HepG2 (cell line): ENCODE data around the gene SUSD4. TPM values are rescaled to one million over a fixed set of nuclear protein-coding genes. Genes with fewer than 3 reads are reported as not detected.

Experiments
- ATAC-seq: fragments of 200-7000 bp; cut with Tn5 transposase; 3 replicates; pipeline ENCODE4 v1.9.1; 2020; ENCODE audit warnings: mild to moderate bottlenecking, moderate library complexity
- BruUV-seq: library from RNA; stranded (reverse); fragments of 400-500 nt; replicated peaks from 2 replicates; lab custom pipeline; 2021; lab: Mats Ljungman, UMichigan
- CTCF ChIA-PET: fragments of 300-600 bp; formaldehyde crosslinking; extraction: SDS; loops from one replicate; lab custom pipeline; 2021; ENCODE audit warnings: low total read pairs, inconsistent platforms, low intra/inter-chr PET ratio; lab: Yijun Ruan, JAX
- POLR2A ChIA-PET: fragments of 350-600 bp; sonication (Branson Sonifier 250); formaldehyde crosslinking; loops from one replicate; lab custom pipeline; 2020; ENCODE audit warnings: antibody characterized with exemption, inconsistent platforms; lab: Yijun Ruan, JAX
- DNase-seq: peaks from one replicate; pipeline ENCODE4 v3.0.0-alpha.2; 2015; ENCODE audit warnings: low spot score
- FAIRE-seq: peaks from 3 replicates; lab custom pipeline; 2011; peaks lifted over from hg19 to GRCh38; lab: Jason Lieb, UNC
- H2AFZ ChIP-seq: one replicate; pipeline ENCODE4 v1.6.1; 2011; ENCODE audit warnings: low read length, inconsistent platforms
- H3K27ac ChIP-seq: fragments of 300-600 bp; 3 replicates; pipeline ENCODE4 v1.8.0; 2011; ENCODE audit warnings: mixed run types, mild to moderate bottlenecking, mixed read lengths, low read length, inconsistent platforms; ENCODE audit not compliant: insufficient read depth; ENCODE audit errors: extremely low read length
- H3K27me3 ChIP-seq, 2 experiments: fragments of 200-600 bp in 1 of 2; 2 replicates in 1 of 2; 3 replicates in 1 of 2; pipeline versions ENCODE4 v1.6.0 to v1.8.0; 2011; ENCODE audit warnings: low read length in 2 of 2, mild to moderate bottlenecking in 2 of 2, moderate library complexity in 2 of 2, inconsistent platforms in 1 of 2; ENCODE audit not compliant: insufficient read depth in 2 of 2, control insufficient read depth in 1 of 2
- H3K36me3 ChIP-seq, 2 experiments: fragments of 200-600 bp in 1 of 2; replicated peaks in 1 of 2; 2 replicates in 1 of 2; 3 replicates in 1 of 2; pipeline versions ENCODE4 v1.5.1 to v1.8.0; 2011; ENCODE audit warnings: low read length in 2 of 2, inconsistent platforms in 1 of 2; ENCODE audit not compliant: insufficient read depth in 2 of 2, control insufficient read depth in 1 of 2
- H3K4me1 ChIP-seq: 2 replicates; pipeline ENCODE4 v1.5.1; 2012; ENCODE audit warnings: low read length, inconsistent platforms; ENCODE audit not compliant: insufficient read depth
- H3K4me2 ChIP-seq: 2 replicates; pipeline ENCODE4 v1.6.0; 2011; ENCODE audit warnings: low read depth, low read length, inconsistent platforms
- H3K4me3 ChIP-seq, 3 experiments: fragments of 200-600 bp in 1 of 3; sonication (generic), shearing (Covaris generic) in 1 of 3; replicated peaks in 1 of 3; 2 replicates each; pipeline ENCODE4 v1.5.1; 2011 to 2016; ENCODE audit warnings: low read length in 3 of 3, inconsistent platforms in 2 of 3, low read depth in 2 of 3, mild to moderate bottlenecking in 2 of 3, control low read depth in 1 of 3, mixed read lengths in 1 of 3; ENCODE audit not compliant: insufficient read depth in 1 of 3
- H3K79me2 ChIP-seq: one replicate; pipeline ENCODE4 v1.6.1; 2011; ENCODE audit warnings: low read length, inconsistent platforms; ENCODE audit not compliant: insufficient read depth
- H3K9ac ChIP-seq: 2 replicates; pipeline ENCODE4 v1.6.0; 2011; ENCODE audit warnings: mild to moderate bottlenecking, low read depth, low read length, inconsistent platforms; ENCODE audit not compliant: insufficient read depth
- H3K9me3 ChIP-seq: 2 replicates; pipeline ENCODE4 v1.5.1; 2012; ENCODE audit warnings: mild to moderate bottlenecking, low read length
- H4K20me1 ChIP-seq: 2 replicates; pipeline ENCODE4 v1.6.0; 2011; ENCODE audit warnings: inconsistent platforms, mild to moderate bottlenecking, low read length, moderate library complexity; ENCODE audit not compliant: insufficient read depth
- ERF ChIP-seq: IDR thresholded peaks from 2 replicates; pipeline ENCODE4 v1.6.1; 2018; ENCODE audit warnings: missing biosample characterization, missing genetic modification reagents
- ETV5 ChIP-seq: IDR thresholded peaks from 2 replicates; pipeline ENCODE4 v1.6.1; 2018; ENCODE audit warnings: missing biosample characterization, missing genetic modification reagents, inconsistent platforms, borderline replicate concordance
- KDM3A ChIP-seq: IDR thresholded peaks from 2 replicates; pipeline ENCODE4 v1.6.1; 2018; ENCODE audit warnings: low read depth, missing compliant biosample characterization
- NFYC ChIP-seq: IDR thresholded peaks from 2 replicates; pipeline ENCODE4 v1.6.1; 2016; ENCODE audit warnings: missing genetic modification reagents, missing compliant biosample characterization
- PAX8 ChIP-seq: sonication (generic); formaldehyde crosslinking; IDR thresholded peaks from 2 replicates; pipeline ENCODE4 v1.8.0; 2022; ENCODE audit warnings: mild to moderate bottlenecking, missing genetic modification reagents, borderline replicate concordance
- WIZ ChIP-seq: sonication (generic); formaldehyde crosslinking; IDR thresholded peaks from 2 replicates; pipeline ENCODE4 v1.5.1; 2020; ENCODE audit warnings: mild to moderate bottlenecking, missing genetic modification reagents
- ZNF180 ChIP-seq: sonication (generic); formaldehyde crosslinking; IDR thresholded peaks from 2 replicates; pipeline ENCODE4 v1.4.0; 2020; ENCODE audit warnings: low read depth, missing genetic modification reagents, borderline replicate concordance
- ZNF737 ChIP-seq: sonication (generic); formaldehyde crosslinking; IDR thresholded peaks from 2 replicates; pipeline ENCODE4 v1.5.0; 2020; ENCODE audit warnings: missing genetic modification reagents, mild to moderate bottlenecking, borderline replicate concordance
- WGBS: methylation state at CpG from one replicate; pipeline ENCODE4 v1.1.6; 2017; ENCODE audit warnings: low lambda C conversion rate; 5-methylcytosine and 5-hydroxymethylcytosine counted together
- in situ Hi-C: cut with HindIII; loops from 2 replicates; pipeline ENCODE4 v1.10.0; 2017; ENCODE audit warnings: low pct_unique_long_range_greater_than_20kb; ENCODE audit not compliant: extremely low pct_ligation_motif_present
- intact Hi-C: fragments of 100-400 bp; cut with micrococcal nuclease; formaldehyde crosslinking; loops from one replicate; pipeline ENCODE4 v1.10.0; 2022; ENCODE audit not compliant: unreplicated experiment
- polyA plus RNA-seq, 8 experiments: library from polyadenylated mRNA; depleted of rRNA in 3 of 8; stranded (reverse) in 7 of 8; unstranded in 1 of 8; fragments of >200 nt; fragmentation: Illumina TruSeq in 4 of 8; extraction: Trizol in 4 of 8; gene quantifications; 2 replicates each; pipeline versions ENCODE4 v1.2.1 to v1.2.3, GENCODE V29; 2011 to 2016; ENCODE audit warnings: low read depth in 4 of 8, missing spikeins in 1 of 8, mixed read lengths in 1 of 8; ENCODE audit not compliant: insufficient read depth in 1 of 8
- total RNA-seq, 5 experiments: library from RNA; depleted of rRNA; stranded (reverse); fragments of >200 nt; fragmentation: Illumina TruSeq; extraction: Trizol; gene quantifications; 2 replicates each; pipeline ENCODE4 v1.2.3, GENCODE V29; 2016; ENCODE audit warnings: low read depth in 1 of 5
- TF ChIP-seq, protein P1 (sequence below): sonication (generic); formaldehyde crosslinking; IDR thresholded peaks from 2 replicates; pipeline ENCODE4 v1.4.0; 2020; ENCODE audit warnings: low read depth, missing genetic modification reagents
- TF ChIP-seq, protein P2 (sequence below): sonication (generic); formaldehyde crosslinking; IDR thresholded peaks from 2 replicates; pipeline ENCODE4 v1.4.0; 2020; ENCODE audit warnings: missing genetic modification reagents
- TF ChIP-seq, protein P3 (sequence below): IDR thresholded peaks from 2 replicates; pipeline ENCODE4 v1.6.1; 2018; ENCODE audit warnings: missing genetic modification reagents, mild to moderate bottlenecking, missing compliant biosample characterization

Gene SUSD4
- total and polyA plus RNA-seq, 2 of the 13 experiments (the other 11 are each of a cell fraction or from before 2014, with no cell fraction given), result not detected

DNA sequence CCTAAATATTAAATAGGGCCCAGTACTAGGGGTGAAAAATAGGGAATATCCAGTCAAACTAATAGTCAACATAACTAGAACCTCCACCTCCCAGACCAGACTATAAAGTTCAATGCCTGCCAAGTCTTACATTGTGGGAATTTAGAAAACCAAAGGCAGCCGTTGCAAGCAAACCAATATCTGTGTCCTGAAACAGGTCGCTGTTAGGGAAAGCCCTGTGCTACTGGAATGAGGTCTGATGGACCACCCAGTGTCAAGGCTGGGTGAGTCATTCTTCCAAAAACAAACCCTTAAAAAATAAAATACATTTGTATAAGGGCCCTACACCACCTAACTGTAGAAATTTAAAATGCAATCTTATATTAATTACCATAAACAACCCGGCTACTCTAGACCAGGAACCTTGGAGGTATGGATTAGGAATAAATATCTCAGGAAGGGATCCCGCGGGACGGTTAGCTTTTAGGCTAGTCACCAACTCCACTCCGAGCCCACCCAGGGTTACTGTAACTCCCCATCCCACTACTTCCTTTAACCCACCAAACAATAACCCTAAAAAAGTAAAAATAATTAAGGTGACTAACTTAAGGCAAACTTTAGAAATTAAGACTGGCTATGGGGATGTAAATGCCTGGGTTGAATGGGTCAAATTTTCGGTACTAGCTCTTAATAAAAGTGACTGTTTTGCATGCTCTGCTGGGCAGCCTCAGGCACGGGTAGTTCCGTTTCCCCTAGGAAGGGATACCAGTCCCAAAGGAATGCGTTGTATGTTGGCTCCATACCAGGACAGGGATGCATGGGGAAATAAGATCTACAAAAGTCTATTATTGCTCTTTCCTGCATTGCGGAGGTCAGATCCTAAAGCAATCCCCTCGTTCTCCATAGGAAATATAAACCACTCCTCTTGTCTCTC, 155.6 kb downstream of the SUSD4 start:
- Histone ChIP-seq H3K36me3 (no peaks in the 10 kb centered on the region), H3K9ac (no peak overlapping the region), H3K4me2 (no peak overlapping the region), H4K20me1 (no peaks in the 10 kb centered on the region), H3K79me2 (no peaks in the 10 kb centered on the region), H3K4me3 (no peak overlapping the region), H2AFZ (no peak overlapping the region), H3K27me3 (peaks cover 0 to 4% of the 10 kb centered on the region in 2 experiments; a peak in 2 of 5 replicates), H3K4me1 (no peaks in the 10 kb centered on the region), H3K27ac (no peak overlapping the region), H3K9me3 (no peaks in the 10 kb centered on the region)
- in situ Hi-C loops, result no loop called here
- DNase-seq (no peak), FAIRE-seq (no peak), ATAC-seq (no peak)
- intact Hi-C loops, result no loop called here
- POLR2A ChIA-PET, result no interaction called here
- no TSS peak for BruUV-seq
- CTCF ChIA-PET, result no interaction called here
- WGBS, result 51% methylated on average over 13 of the region's 13 CpGs
- TF ChIP-seq PAX8 (no peak), KDM3A (CRISPR knock-in tag) (no peak), ETV5 (CRISPR knock-in tag) (no peak), NFYC (CRISPR knock-in tag) (no peak), ZNF737 (CRISPR knock-in tag) (no peak), ZNF180 (CRISPR knock-in tag) (no peak), WIZ (CRISPR knock-in tag) (no peak), ERF (CRISPR knock-in tag) (no peak)
- TF ChIP-seq, protein P1, sequence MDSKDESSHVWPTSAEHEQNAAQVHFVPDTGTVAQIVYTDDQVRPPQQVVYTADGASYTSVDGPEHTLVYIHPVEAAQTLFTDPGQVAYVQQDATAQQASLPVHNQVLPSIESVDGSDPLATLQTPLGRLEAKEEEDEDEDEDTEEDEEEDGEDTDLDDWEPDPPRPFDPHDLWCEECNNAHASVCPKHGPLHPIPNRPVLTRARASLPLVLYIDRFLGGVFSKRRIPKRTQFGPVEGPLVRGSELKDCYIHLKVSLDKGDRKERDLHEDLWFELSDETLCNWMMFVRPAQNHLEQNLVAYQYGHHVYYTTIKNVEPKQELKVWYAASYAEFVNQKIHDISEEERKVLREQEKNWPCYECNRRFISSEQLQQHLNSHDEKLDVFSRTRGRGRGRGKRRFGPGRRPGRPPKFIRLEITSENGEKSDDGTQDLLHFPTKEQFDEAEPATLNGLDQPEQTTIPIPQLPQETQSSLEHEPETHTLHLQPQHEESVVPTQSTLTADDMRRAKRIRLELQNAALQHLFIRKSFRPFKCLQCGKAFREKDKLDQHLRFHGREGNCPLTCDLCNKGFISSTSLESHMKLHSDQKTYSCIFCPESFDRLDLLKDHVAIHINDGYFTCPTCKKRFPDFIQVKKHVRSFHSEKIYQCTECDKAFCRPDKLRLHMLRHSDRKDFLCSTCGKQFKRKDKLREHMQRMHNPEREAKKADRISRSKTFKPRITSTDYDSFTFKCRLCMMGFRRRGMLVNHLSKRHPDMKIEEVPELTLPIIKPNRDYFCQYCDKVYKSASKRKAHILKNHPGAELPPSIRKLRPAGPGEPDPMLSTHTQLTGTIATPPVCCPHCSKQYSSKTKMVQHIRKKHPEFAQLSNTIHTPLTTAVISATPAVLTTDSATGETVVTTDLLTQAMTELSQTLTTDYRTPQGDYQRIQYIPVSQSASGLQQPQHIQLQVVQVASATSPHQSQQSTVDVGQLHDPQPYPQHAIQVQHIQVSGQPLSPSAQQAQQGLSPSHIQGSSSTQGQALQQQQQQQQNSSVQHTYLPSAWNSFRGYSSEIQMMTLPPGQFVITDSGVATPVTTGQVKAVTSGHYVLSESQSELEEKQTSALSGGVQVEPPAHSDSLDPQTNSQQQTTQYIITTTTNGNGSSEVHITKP, result no peak
- TF ChIP-seq, protein P2, sequence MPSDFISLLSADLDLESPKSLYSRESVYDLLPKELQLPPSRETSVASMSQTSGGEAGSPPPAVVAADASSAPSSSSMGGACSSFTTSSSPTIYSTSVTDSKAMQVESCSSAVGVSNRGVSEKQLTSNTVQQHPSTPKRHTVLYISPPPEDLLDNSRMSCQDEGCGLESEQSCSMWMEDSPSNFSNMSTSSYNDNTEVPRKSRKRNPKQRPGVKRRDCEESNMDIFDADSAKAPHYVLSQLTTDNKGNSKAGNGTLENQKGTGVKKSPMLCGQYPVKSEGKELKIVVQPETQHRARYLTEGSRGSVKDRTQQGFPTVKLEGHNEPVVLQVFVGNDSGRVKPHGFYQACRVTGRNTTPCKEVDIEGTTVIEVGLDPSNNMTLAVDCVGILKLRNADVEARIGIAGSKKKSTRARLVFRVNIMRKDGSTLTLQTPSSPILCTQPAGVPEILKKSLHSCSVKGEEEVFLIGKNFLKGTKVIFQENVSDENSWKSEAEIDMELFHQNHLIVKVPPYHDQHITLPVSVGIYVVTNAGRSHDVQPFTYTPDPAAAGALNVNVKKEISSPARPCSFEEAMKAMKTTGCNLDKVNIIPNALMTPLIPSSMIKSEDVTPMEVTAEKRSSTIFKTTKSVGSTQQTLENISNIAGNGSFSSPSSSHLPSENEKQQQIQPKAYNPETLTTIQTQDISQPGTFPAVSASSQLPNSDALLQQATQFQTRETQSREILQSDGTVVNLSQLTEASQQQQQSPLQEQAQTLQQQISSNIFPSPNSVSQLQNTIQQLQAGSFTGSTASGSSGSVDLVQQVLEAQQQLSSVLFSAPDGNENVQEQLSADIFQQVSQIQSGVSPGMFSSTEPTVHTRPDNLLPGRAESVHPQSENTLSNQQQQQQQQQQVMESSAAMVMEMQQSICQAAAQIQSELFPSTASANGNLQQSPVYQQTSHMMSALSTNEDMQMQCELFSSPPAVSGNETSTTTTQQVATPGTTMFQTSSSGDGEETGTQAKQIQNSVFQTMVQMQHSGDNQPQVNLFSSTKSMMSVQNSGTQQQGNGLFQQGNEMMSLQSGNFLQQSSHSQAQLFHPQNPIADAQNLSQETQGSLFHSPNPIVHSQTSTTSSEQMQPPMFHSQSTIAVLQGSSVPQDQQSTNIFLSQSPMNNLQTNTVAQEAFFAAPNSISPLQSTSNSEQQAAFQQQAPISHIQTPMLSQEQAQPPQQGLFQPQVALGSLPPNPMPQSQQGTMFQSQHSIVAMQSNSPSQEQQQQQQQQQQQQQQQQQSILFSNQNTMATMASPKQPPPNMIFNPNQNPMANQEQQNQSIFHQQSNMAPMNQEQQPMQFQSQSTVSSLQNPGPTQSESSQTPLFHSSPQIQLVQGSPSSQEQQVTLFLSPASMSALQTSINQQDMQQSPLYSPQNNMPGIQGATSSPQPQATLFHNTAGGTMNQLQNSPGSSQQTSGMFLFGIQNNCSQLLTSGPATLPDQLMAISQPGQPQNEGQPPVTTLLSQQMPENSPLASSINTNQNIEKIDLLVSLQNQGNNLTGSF (CRISPR knock-in tag), result no peak
- TF ChIP-seq, protein P3, sequence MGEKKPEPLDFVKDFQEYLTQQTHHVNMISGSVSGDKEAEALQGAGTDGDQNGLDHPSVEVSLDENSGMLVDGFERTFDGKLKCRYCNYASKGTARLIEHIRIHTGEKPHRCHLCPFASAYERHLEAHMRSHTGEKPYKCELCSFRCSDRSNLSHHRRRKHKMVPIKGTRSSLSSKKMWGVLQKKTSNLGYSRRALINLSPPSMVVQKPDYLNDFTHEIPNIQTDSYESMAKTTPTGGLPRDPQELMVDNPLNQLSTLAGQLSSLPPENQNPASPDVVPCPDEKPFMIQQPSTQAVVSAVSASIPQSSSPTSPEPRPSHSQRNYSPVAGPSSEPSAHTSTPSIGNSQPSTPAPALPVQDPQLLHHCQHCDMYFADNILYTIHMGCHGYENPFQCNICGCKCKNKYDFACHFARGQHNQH (CRISPR knock-in tag), result no peak
